Neutrophil (primary cell): ENCODE measurements around the gene ANO2.
"Not testable (repeated sequence)": the region's sequence is repeated elsewhere in the genome, so short reads cannot be mapped to it uniquely, and the experiment has no call there.

Experiments used
- H3K27ac ChIP-seq: fragments of 200-600 bp; sonication (generic); 2 replicates; pipeline ENCODE4 v1.5.1; 2016; ENCODE audit warnings: mild to moderate bottlenecking, moderate library complexity
- H3K27me3 ChIP-seq: fragments of 200-600 bp; sonication (generic); 2 replicates; pipeline ENCODE4 v1.6.0; 2016; ENCODE audit warnings: mild to moderate bottlenecking
- H3K36me3 ChIP-seq: fragments of 200-600 bp; sonication (generic); 2 replicates; pipeline ENCODE4 v1.5.1; 2017
- H3K4me1 ChIP-seq, 2 experiments: fragments of 200-600 bp in 1 of 2; sonication (generic) in 1 of 2; 1 replicate in 1 of 2; 2 replicates in 1 of 2; pipeline versions ENCODE4 v1.5.1 to v1.6.1; 2013 to 2016; ENCODE audit warnings: low read depth in 1 of 2, low read length in 1 of 2, mild to moderate bottlenecking in 1 of 2, moderate library complexity in 1 of 2; ENCODE audit not compliant: control insufficient read depth in 1 of 2, insufficient read depth in 1 of 2
- H3K4me3 ChIP-seq, 2 experiments: fragments of 200-600 bp in 1 of 2; sonication (generic) in 1 of 2; 1 replicate in 1 of 2; 2 replicates in 1 of 2; pipeline ENCODE4 v1.5.1; 2013 to 2016; ENCODE audit warnings: low read depth in 1 of 2, low read length in 1 of 2, mild to moderate bottlenecking in 1 of 2, moderate library complexity in 1 of 2
- H3K9me3 ChIP-seq: fragments of 200-600 bp; sonication (generic); 2 replicates; pipeline ENCODE4 v1.5.1; 2016
- CTCF ChIP-seq: fragments of 200-600 bp; sonication (generic); IDR thresholded peaks from 2 replicates; pipeline ENCODE4 v1.5.1; 2016; ENCODE audit warnings: antibody characterized with exemption

ANO2 gene

GRCh38 chr12:5660238-5660637 is 284.8 kb downstream of the ANO2 start:
- Histone ChIP-seq H3K9me3 (no peaks in the 10 kb centered on the region), H3K27ac (no peak overlapping the region), H3K27me3 (no peaks in the 10 kb centered on the region), H3K36me3 (no peaks in the 10 kb centered on the region), H3K4me1 (no peaks in the 10 kb centered on the region), H3K4me3 (no peak overlapping the region)
- no peak for TF ChIP-seq CTCF

GRCh38 chr12:5658339-5658941 is 286.6 kb downstream of the ANO2 start:
- H3K27ac ChIP-seq, H3K9me3 ChIP-seq, H3K36me3 ChIP-seq, H3K27me3 ChIP-seq, H3K4me3 ChIP-seq, H3K4me1 ChIP-seq: not testable (repeated sequence)

DNA sequence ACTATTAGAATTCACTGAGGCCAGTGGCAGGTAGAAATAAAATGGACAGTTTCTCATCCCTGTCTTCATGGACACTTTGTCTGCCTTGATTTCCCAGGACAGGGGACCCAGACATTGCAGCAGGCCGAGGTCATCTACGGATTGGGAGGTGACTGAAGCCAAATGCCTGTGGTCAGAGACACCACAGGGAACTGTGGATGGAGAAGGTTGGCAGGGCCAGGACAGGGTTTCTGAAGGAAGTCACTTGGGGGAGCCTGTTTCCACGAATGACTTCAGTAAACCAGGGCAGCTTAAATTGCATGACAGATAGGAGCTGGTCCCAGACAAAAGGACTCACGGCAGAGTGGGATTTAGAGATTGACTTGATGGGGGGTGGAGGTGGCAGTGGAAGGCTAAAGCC is 288.2 kb downstream of the ANO2 start:
- Histone ChIP-seq H3K4me1 (no peaks in the 10 kb centered on the region), H3K9me3 (no peaks in the 10 kb centered on the region), H3K27me3 (no peaks in the 10 kb centered on the region), H3K4me3 (no peak overlapping the region), H3K27ac (no peak overlapping the region), H3K36me3 (no peaks in the 10 kb centered on the region)
- no peak for TF ChIP-seq CTCF

- Histone ChIP-seq H3K4me3 (no peak overlapping the region), H3K9me3 (no peaks in the 10 kb centered on the region), H3K27me3 (no peaks in the 10 kb centered on the region), H3K4me1 (no peaks in the 10 kb centered on the region), H3K36me3 (no peaks in the 10 kb centered on the region), H3K27ac (no peak overlapping the region)
- TF ChIP-seq CTCF: no peak
Measured at GRCh38 chr12:5655120-5655519, 289.9 kb downstream of the ANO2 start.

DNA sequence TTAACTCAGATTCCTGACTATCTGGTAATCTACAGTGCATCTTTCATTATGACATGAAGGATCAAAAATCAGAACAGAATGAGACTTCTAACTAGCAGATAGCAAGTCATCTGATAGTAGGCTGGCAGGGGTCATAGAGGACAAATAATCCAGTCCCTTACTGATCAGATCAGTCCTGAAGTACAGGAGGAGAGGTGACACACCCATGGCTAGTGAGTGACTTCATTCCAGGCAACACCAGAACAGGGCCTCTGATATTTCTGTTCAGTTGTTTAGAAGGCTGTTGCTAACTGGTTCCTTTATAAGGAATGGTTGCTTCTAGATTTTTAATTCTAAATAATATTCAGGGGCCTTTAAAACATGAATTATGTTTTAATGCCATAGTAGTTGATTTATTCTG is 291.0 kb downstream of the ANO2 start:
- Histone ChIP-seq H3K36me3 (no peaks in the 10 kb centered on the region), H3K27ac (no peak overlapping the region), H3K4me1 (no peaks in the 10 kb centered on the region), H3K27me3 (peaks cover 2% of the 10 kb centered on the region), H3K9me3 (no peaks in the 10 kb centered on the region), H3K4me3 (no peak overlapping the region)
- no peak for TF ChIP-seq CTCF

- Histone ChIP-seq H3K4me3 (no peak overlapping the region), H3K4me1 (no peaks in the 10 kb centered on the region), H3K9me3 (no peaks in the 10 kb centered on the region), H3K36me3 (no peaks in the 10 kb centered on the region), H3K27me3 (peaks cover 10% of the 10 kb centered on the region), H3K27ac (no peak overlapping the region)
- TF ChIP-seq CTCF: no peak
Measured at GRCh38 chr12:5650829-5651461, 294.1 kb downstream of the ANO2 start.
